ENCODE data around the gene SDHD. TPM values are rescaled to one million over a fixed set of nuclear protein-coding genes. Genes with fewer than 3 reads are reported as not detected.

Gene SDHD
- total and polyA plus RNA-seq, 2 of the 8 experiments (the other 6 are each of a cell fraction or from before 2014, with no cell fraction given): 96.0 to 181 TPM

- TF ChIP-seq MAX (IDR thresholded peaks at IDR 0.05) (no peak), GTF2F1 (IDR thresholded peaks at IDR 0.05; ENCODE audit: borderline replicate concordance, low read depth, low read length) (no peak; the same call in 1 of the 2 replicates), YY1 (IDR thresholded peaks at IDR 0.05; ENCODE audit: low read depth, low read length) (peak; percentile 96), BCL11A (IDR thresholded peaks at IDR 0.05; ENCODE audit: low read depth in 2 of 2, low read length in 2 of 2) (no peak), CREB1 (IDR thresholded peaks at IDR 0.05) (peak; percentile 56), ZNF274 (IDR thresholded peaks at IDR 0.05; ENCODE audit: borderline replicate concordance, extremely low read depth, low read length) (no peak), BACH1 (IDR thresholded peaks at IDR 0.05; ENCODE audit: low read length) (no peak; the same call in 1 of the 2 replicates), GABPA (IDR thresholded peaks at IDR 0.05; ENCODE audit: borderline replicate concordance, insufficient read depth, low read length) (peak; percentile 95), ATF3 (IDR thresholded peaks at IDR 0.05; ENCODE audit: insufficient read depth, low read depth, low read length) (no peak), POLR2AphosphoS5 (IDR thresholded peaks at IDR 0.05; ENCODE audit: low read depth, low read length) (peak; percentile 91), TAF1 (IDR thresholded peaks at IDR 0.05; ENCODE audit: low read depth, low read length) (peak; percentile 92), SIX5 (IDR thresholded peaks at IDR 0.05; ENCODE audit: low read depth, low read length) (no peak), CBX5 (IDR thresholded peaks at IDR 0.05; ENCODE audit: low read depth, low read length) (no peak), KDM5A (IDR thresholded peaks at IDR 0.05; ENCODE audit: low read length) (peak; percentile 83; the same call in 1 of the 2 replicates), HDAC2 (IDR thresholded peaks at IDR 0.05; ENCODE audit: borderline replicate concordance in 1 of 2, low read depth in 2 of 2, low read length in 2 of 2) (peak in 1 of 2 experiments; percentile 25; a peak in 1 of 4 replicates), RAD21 (IDR thresholded peaks at IDR 0.05 in 1 of 2, conservative IDR thresholded peaks at IDR 0.05 in 1 of 2; ENCODE audit: low read depth in 2 of 2, low read length in 2 of 2) (peak in 1 of 2 experiments; percentile 3; a peak in 1 of 4 replicates), SIN3A (conservative IDR thresholded peaks at IDR 0.05 in 1 of 2, IDR thresholded peaks at IDR 0.05 in 1 of 2; ENCODE audit: low read depth in 1 of 2, low read length in 2 of 2) (peak in 1 of 2 experiments; percentile 40; a peak in 2 of 4 replicates), POLR2A (IDR thresholded peaks at IDR 0.05; ENCODE audit: control extremely low read depth in 1 of 2, low read depth in 2 of 2, low read length in 2 of 2) (peak; percentile 28 to 61; a peak in 2 of 3 replicates), TEAD4 (IDR thresholded peaks at IDR 0.05; ENCODE audit: low read depth, low read length) (peak; percentile 57; the same call in 1 of the 2 replicates), JUND (IDR thresholded peaks at IDR 0.05; ENCODE audit: low read length) (peak; percentile 5; the same call in 1 of the 2 replicates)
- TF ChIP-seq, protein P1, sequence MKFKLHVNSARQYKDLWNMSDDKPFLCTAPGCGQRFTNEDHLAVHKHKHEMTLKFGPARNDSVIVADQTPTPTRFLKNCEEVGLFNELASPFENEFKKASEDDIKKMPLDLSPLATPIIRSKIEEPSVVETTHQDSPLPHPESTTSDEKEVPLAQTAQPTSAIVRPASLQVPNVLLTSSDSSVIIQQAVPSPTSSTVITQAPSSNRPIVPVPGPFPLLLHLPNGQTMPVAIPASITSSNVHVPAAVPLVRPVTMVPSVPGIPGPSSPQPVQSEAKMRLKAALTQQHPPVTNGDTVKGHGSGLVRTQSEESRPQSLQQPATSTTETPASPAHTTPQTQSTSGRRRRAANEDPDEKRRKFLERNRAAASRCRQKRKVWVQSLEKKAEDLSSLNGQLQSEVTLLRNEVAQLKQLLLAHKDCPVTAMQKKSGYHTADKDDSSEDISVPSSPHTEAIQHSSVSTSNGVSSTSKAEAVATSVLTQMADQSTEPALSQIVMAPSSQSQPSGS (IDR thresholded peaks at IDR 0.05; ENCODE audit: low read length): 0 out of 2 replicates have a peak, but pooled peaks have one; percentile 35
Measured at GRCh38 chr11:112086422-112087191, at the start of gene SDHD, which contains the start of gene TIMM8B (continued).

Measured in H1 (cell line).